ENCODE results near the gene RBM12.
"Not testable (repeated sequence)": the region's sequence is repeated elsewhere in the genome, so short reads cannot be mapped to it uniquely, and the experiment has no call there.

RBM12 gene

GRCh38 chr20:35664466-35665206, at the start of gene RBM12, which contains the start of gene CPNE1:
Gene RBM12, minus strand, starts transcription at chr20:35664900. Its CDS starts 9,578 bp downstream, at chr20:35655322.
Gene CPNE1, minus strand, starts transcription at chr20:35664900. Its CDS starts 31,977 bp downstream, at chr20:35632923.
- DNase-seq = peak; percentile 89

DNA sequence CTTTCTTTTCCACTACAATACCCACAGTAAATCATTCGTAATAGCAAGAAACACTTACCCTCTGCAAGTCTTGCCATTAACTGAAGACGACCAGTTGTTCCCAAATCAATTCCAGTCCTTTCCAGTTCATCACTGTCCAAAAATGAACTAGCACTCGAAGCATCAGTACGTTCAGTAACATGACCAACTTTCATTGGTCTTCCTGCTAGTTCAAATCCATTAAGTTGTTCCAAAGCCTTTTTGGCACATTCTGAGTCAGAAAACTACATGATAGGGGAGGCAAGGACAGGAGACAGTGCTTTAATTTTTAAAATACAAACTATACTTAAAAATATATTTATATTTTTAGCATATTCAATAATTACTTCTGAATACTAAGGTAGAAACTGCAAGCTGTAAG, 49.4 kb upstream of the RBM12 start:
- no peak for DNase-seq

DNA sequence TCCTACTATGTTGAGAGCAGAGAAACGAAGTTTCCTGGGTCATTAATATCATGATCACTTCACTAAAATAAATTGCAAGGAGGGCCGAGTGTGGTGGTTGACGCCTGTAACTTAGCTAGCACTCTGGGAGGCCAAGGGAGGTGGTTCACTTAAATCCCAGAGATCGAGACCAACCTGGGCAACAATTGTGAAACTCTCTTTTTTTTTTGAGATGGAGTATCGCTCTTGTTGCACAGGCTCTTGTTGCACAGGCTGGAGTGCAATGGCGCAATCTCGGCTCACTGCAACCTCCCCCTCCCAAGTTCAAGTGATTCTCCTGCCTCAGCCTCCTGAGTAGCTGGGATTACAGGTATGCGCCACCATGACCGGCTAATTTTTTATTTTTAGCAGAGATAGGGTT, 48.4 kb upstream of the RBM12 start:
- DNase-seq = not testable (repeated sequence)

- no peak for DNase-seq
Observed at GRCh38 chr20:35711588-35712209, 47.0 kb upstream of the RBM12 start.

DNA sequence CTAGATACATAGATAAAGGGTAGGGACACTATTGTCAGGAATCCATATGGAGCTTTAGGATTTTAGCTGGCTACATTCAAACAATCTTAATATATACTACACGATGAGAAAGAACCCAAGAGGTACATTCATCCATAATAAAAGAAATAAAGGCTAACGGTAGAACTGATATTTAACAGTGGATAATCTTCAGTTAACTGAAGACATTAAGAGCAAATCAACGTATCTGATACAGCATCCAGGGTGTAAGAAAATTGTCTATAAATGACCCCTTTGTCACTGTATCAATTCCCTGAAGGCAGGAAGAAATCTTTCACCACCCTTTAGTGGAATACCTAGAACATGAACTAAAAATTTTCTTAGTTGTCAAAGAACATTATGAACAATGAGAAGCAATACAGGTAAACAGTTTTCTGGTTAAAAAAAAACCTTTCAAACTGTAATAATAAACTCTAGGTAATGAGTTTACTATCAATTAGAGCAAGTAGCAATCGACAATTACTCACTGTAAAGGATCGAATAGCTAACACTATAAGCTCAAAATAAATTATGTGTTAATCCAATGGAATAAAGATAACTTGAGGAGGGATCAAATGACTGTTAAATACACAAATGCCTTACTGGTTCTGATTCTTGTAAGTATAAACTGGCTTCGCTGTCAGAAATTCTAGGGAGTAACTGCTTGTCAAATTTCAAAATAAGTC, 46.3 kb upstream of the RBM12 start:
- DNase-seq = no peak

DNA sequence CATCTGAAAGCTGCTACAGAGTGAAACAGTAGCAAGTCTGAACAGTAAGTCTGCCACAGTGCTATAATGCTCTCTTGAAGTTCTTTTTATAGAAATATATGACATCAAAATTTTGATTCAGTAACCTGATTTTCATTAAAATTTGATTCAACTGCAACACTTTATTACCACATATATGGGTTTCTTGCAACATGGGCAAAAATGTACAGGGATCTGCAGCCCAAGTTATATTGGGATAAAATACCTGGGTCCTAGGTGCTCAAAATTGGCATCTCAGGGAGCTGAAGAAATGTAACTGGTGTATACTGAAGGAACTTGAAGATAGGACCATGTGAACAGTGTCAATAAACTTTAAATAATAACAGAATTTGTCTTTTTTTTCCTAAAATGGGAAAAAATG, 45.3 kb upstream of the RBM12 start:
- DNase-seq = no peak

- no peak for DNase-seq
Observed at GRCh38 chr20:35709259-35709658, 44.6 kb upstream of the RBM12 start.

GRCh38 chr20:35708502-35708901, 43.8 kb upstream of the RBM12 start:
- no peak for DNase-seq

- not testable (repeated sequence) for DNase-seq
Observed at GRCh38 chr20:35706591-35707529, 42.2 kb upstream of the RBM12 start.

DNA sequence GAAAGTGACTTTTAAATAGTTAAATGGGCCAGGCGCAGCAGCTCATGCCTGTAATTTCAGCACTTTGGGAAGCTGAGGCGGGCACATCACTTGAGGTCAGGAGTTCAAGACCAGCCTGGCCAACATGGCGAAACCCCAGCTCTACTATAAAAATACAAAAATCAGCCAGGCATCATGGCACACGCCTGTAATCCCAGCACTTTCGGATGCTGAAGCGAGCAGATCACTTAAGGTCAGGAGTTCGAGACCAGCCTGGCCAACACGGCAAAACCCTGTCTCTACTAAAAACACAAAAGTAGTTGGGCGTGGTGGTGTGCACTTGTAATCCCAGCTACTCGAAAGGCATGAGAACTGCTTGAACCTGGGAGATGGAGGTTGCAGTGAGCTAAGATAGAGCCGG, 41.2 kb upstream of the RBM12 start:
- not testable (repeated sequence) for DNase-seq

DNA sequence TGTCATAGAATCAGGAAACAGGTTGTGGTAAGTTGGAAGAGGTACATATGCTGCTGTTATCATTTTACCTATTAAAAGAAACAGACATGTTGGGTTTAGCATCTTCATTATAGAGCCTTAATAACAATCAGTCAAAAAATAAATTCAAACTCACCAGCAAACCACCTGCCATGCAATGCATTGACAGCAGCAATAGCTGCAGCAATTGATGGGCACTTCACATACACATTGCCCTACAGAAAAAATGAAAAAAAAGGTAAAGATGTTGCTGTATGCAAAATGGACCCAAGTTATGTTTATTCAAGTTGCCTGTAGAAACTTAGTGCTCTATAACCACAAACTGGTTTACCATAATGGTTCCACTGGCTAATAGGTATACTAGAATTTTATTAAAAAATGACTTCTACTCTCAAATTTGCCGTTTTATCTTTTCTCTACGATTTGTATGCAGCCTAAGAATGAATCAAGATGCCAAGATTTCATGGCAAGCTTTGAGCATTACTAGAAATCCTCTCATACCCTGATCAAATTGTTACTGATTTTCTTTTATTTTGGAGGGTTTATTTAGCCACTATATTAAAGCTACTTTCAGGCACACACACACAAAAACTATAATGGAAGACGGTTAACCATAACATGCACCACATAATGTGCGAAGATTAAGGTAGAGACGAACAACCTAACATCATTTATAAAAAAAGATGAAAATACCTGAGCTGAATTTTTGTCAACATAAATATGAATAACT, 40.0 kb upstream of the RBM12 start:
- DNase-seq = no peak

DNA sequence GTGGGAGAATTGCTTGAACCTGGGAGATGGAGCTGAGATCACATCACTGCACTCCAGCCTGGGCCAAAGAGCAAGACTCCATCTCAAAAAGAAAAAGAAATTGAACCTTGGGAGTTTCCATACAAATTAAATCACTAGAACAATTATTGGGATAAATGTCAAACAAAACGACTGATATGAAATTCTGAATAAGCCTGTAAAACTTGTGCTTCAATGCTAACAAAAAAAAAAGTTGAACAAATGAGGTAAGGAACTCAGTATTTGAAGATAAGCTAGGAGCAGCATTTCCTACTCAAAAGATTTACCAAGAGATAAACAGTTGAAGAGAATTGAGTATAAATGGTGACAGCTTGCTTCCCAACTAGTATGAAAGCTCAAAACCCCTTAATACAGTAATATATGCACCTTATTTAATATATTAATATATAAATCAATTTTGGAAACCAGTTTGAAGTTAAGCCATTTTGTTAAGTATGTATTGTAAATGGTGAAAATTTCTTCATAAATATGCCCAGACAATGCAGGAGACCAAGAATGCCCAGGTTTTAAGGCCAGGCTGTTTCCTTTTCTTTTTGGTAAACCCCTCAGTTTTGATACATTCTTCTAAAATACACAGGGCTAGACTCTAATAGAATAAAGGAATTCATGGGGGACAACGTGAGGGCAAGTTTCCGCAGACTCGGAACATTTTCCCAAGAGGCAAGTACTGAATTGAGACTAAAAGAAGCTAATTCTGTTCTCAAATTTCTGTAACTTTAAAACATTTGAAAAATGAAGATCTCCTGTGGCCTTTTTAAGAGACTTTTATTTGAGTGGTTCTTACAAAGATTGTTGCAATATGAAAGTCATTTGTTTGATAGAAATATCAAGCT, 38.4 kb upstream of the RBM12 start:
- DNase-seq = no peak

GRCh38 chr20:35702051-35702823, 37.5 kb upstream of the RBM12 start:
- no peak for DNase-seq

- no peak for DNase-seq
Observed at GRCh38 chr20:35700625-35701148, 36.0 kb upstream of the RBM12 start.

DNA sequence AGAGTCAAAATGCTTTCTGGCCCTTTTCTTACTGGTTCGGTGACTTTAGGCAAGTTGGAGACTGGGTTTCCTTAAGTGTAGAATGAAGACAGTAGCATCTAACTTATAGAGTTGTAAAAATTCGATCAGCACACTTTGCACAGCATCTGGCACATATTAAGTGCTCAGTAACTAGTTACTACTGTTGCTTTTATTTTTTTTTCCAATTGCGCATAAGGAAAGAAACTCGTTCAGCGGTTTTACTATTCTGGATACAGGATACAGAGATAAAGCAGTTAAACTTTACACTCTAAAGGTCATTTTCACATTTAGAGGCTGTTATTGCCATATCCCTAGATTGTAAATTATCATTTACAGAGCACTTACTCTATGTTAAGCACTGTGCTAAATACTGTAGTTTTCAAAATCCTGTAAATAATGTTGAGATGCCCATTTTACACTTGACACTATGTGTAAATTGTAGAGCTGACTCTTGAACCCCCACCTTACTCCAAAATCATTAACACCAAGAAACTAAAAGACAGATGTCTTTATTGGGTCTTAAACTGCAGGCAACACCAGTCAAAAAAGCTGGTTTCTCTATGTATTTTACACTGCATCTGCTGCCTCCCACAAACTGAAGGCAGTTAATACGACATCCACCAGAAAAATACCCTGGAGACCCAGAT, 35.4 kb upstream of the RBM12 start:
- no peak for DNase-seq

- peak; percentile 78 for DNase-seq
Observed at GRCh38 chr20:35699127-35699956, 34.6 kb upstream of the RBM12 start, which contains the start of the genes NFS1 and ROMO1. Gene NFS1, minus strand, starts transcription at chr20:35699352. Its CDS starts 64 bp downstream, at chr20:35699288. Gene ROMO1, plus strand, starts transcription at chr20:35699405. Its CDS starts 228 bp downstream, at chr20:35699633.

DNA sequence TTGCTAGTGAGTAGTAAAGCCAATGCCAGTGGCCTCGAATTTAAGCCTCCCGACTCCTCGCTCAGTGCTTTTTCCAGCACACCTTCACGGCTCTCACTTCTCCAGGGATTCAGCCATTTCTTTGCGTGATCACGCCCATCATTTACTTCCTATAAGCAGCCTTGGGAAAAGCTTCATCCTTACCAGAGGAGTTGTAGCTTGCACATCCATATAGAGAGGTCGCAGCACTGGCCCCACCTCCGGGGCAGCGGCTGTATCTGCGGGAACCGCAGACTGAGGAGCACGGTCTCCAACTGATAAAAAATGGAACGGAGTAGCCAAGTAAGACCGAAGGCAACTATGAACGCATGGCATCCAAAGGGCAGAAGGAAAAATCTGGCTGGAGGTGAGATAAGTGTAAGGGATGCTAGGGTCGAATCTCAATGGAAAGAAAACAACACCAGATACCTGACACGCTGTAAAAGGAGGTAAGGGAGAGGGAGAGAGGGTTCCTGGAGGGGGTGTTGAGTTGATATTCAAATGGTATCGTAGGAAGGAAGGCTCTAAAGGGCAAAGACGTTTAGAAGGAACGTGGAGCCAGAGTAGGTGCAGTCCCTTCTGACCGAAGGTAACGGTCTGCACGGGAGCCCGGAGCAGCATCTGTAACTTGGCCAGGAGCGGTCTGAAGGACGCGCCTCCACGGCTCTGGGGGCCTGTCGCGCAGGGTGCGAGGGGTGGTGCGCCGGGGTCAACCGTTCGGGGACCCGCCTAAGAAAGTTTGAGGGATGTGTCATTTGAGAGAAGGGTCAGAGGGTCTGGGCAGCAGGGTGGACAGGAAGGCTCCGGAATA, 33.8 kb upstream of the RBM12 start:
- DNase-seq = no peak

Measured in activated CD4-positive, alpha-beta T cell treated with anti-CD3 and anti-CD28 coated beads for 1 hour (primary cell).